Parathyroid adenoma (tissue), 2 donors: ENCODE results near the gene PXDN.

Experiments
- H2AFZ ChIP-seq: fragments of 300-600 bp; sonication (generic); one replicate; pipeline ENCODE4 v1.7.0; 2017; ENCODE audit warnings: antibody characterized with exemption, mild to moderate bottlenecking
- H3K27ac ChIP-seq: fragments of 300-600 bp; sonication (generic); one replicate; pipeline ENCODE4 v1.7.0; 2017
- H3K27me3 ChIP-seq: fragments of 300-600 bp; sonication (generic); one replicate; pipeline ENCODE4 v1.7.0; 2017; ENCODE audit warnings: low read length; ENCODE audit not compliant: control insufficient read depth, insufficient read depth
- H3K36me3 ChIP-seq: fragments of 300-600 bp; sonication (generic); one replicate; pipeline ENCODE4 v1.7.0; 2017; ENCODE audit warnings: low read length; ENCODE audit not compliant: control insufficient read depth, insufficient read depth
- H3K4me1 ChIP-seq: fragments of 300-600 bp; sonication (generic); one replicate; pipeline ENCODE4 v1.7.0; 2017; ENCODE audit warnings: control low read depth
- H3K4me2 ChIP-seq: fragments of 300-600 bp; sonication (generic); one replicate; pipeline ENCODE4 v1.7.0; 2017; ENCODE audit warnings: low read length
- H3K4me3 ChIP-seq: fragments of 300-600 bp; sonication (generic); one replicate; pipeline ENCODE4 v1.7.0; 2017; ENCODE audit warnings: low read depth, low read length
- H3K79me2 ChIP-seq: fragments of 300-600 bp; sonication (generic); one replicate; pipeline ENCODE4 v1.7.0; 2017; ENCODE audit warnings: control low read depth
- H3K9ac ChIP-seq: fragments of 300-600 bp; sonication (generic); one replicate; pipeline ENCODE4 v1.7.0; 2017; ENCODE audit warnings: mild to moderate bottlenecking
- H3K9me3 ChIP-seq: fragments of 300-600 bp; sonication (generic); one replicate; pipeline ENCODE4 v1.7.0; 2017; ENCODE audit warnings: low read length; ENCODE audit not compliant: control insufficient read depth
- CTCF ChIP-seq: fragments of 300-600 bp; sonication (generic); IDR thresholded peaks from one replicate; pipeline ENCODE4 v1.7.0; 2017; ENCODE audit warnings: antibody characterized with exemption, mild to moderate bottlenecking
- donor health status: primary hyperparathyroidism.

The PXDN gene

GRCh38 chr2:1694371-1695271 lies 49.7 kb downstream of the PXDN start:
- Histone ChIP-seq H3K4me1 (no peaks in the 10 kb centered on the region), H3K4me2 (no peak overlapping the region), H3K4me3 (no peak overlapping the region), H3K27ac (no peak overlapping the region), H3K36me3 (no peaks in the 10 kb centered on the region), H3K9ac (no peak overlapping the region), H3K79me2 (no peaks in the 10 kb centered on the region), H3K27me3 (no peaks in the 10 kb centered on the region), H2AFZ (no peak overlapping the region), H3K9me3 (no peaks in the 10 kb centered on the region)
- no peak for TF ChIP-seq CTCF

GRCh38 chr2:1693723-1694122 lies 50.6 kb downstream of the PXDN start:
- no peak for TF ChIP-seq CTCF
- Histone ChIP-seq H2AFZ (no peak overlapping the region), H3K36me3 (no peaks in the 10 kb centered on the region), H3K79me2 (no peaks in the 10 kb centered on the region), H3K9me3 (no peaks in the 10 kb centered on the region), H3K4me2 (no peak overlapping the region), H3K4me1 (no peaks in the 10 kb centered on the region), H3K27me3 (no peaks in the 10 kb centered on the region), H3K9ac (no peak overlapping the region), H3K4me3 (no peak overlapping the region), H3K27ac (no peak overlapping the region)

GRCh38 chr2:1692342-1692741 lies 52.0 kb downstream of the PXDN start:
- Histone ChIP-seq H3K9ac (no peak overlapping the region), H3K4me2 (no peak overlapping the region), H3K9me3 (no peaks in the 10 kb centered on the region), H3K79me2 (no peaks in the 10 kb centered on the region), H3K4me3 (no peak overlapping the region), H2AFZ (no peak overlapping the region), H3K27ac (no peak overlapping the region), H3K4me1 (no peaks in the 10 kb centered on the region), H3K36me3 (no peaks in the 10 kb centered on the region), H3K27me3 (no peaks in the 10 kb centered on the region)
- TF ChIP-seq CTCF: no peak

- no peak for TF ChIP-seq CTCF
- H3K4me3 ChIP-seq: no peak overlapping the region
- H3K36me3 ChIP-seq: no peaks in the 10 kb centered on the region
- H3K79me2 ChIP-seq: no peaks in the 10 kb centered on the region
- no peaks in the 10 kb centered on the region for H3K4me1 ChIP-seq
- H2AFZ ChIP-seq: no peak overlapping the region
- H3K9ac ChIP-seq: no peak overlapping the region
- no peak overlapping the region for H3K4me2 ChIP-seq
- H3K27me3 ChIP-seq: no peaks in the 10 kb centered on the region
- no peak overlapping the region for H3K27ac ChIP-seq
- no peaks in the 10 kb centered on the region for H3K9me3 ChIP-seq
Observed at GRCh38 chr2:1691366-1691765, 52.9 kb downstream of the PXDN start.
